ENCODE measurements around the gene HCN2.

GRCh38 chr19:554817-555216 is 34.9 kb upstream of the HCN2 start:
- TF ChIP-seq CTCF (IDR thresholded peaks at IDR 0.05) = no peak
- TF ChIP-seq POLR2A (IDR thresholded peaks at IDR 0.05) = no peak
